Dedifferentiated amniotic fluid mesenchymal stem cell (primary cell): Measurements from ENCODE around the gene BCAR1.
"Not testable (repeated sequence)": the region's sequence is repeated elsewhere in the genome, so short reads cannot be mapped to it uniquely, and the experiment has no call there.

Experiments used
- DNase-seq: peaks from one replicate; pipeline ENCODE4 v3.0.0-alpha.2; 2016; ENCODE audit errors: extremely low spot score

The BCAR1 gene

DNA sequence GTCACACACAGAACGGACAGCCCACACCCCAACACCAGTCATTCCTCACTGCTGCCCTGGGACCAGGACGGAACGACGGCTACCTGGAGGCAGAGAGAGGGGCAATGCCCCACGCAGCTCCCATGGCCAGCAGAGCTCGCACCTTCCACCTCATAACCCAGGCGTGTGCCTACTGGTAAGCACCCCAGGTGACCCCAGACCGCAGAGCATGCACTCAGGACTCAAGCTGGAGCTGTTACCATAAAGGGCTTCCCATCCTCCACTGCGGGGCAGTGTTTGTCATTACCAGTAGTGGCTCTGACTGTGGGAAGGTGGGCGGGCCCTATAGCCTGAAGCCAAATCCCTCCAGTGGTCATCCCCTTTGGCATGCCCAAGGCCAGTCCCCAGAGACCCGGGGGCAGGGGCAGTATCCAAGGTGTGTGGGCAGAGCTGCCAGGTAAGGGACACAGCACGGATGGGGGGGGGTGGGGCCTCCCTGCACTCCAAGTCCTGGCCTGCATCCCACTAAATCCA lies 4.7 kb upstream of the BCAR1 start:
- no peak for DNase-seq

GRCh38 chr16:75254359-75254837 lies 3.0 kb upstream of the BCAR1 start:
- no peak for DNase-seq

DNA sequence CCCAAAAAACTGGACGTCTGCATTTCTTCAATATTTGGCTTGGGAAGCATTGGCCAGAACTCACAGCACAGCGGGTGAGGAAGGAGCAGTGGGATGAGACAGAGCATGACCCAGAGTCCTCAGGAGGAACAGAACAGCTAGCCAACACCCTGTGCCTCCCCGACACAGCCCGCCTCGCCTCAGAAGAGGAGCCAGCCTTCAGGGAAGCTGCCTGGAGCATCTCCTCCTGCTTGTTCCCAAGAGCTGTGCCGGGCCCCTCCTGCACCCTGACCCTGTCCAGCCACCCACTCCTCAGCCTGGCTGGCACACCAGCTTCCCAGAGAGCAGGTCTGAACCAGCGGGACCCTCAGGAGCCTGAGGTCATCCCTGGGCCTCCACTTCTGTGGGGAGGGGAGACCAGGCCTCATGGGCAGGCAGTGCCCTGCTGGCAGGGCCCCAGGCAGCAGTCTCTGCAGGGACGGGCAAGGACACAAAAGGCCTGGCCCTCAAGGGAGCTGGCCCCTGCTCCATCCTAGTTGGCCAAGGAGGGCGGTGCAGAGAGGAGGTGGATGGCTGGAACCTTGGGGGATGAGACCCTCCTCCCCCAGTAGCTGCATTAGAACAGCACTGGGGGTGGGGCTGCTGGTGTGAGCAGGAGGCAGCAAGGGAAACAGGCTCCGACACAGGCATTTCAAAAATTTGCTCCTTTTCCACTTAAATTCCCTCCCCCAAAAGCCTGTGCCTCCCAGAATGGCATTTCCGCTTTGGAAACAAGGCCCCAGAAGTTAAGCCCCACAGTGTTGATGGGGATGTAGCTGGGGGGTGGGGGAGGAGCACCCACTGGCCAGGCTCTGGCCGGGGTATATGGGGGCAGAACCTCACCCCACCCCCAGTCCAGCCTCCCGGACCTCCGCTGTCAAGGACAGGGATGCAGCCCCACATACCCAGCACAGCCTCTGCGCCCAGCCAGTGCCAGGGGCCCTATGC lies 1.8 kb upstream of the BCAR1 start:
- peak; percentile 71 for DNase-seq

- DNase-seq: no peak
These were observed 833 bp upstream of the BCAR1 start for GRCh38 chr16:75252049-75252864.

DNA sequence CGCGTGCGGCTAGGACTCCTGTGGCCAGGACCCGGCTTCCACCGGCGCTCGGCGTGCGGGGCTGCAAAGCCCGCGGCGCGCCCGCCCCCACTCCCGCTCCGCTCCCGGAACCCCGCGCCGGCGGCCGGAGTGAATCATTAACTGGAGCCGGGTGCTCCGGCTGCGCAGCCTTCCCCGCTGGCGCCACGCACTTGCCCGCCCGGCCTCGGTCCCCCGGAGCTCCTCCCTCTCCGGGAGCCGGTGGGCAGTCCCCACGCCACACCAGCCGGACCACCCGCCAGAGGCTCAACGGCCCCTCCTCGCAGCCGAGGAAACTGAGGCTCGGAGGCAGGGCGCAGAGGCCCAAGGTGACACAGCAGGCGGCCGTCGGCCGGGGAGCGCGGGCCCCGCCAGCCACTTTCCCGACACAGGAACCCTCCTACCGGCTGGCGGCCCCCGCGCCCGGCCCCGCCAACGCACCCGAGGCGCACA lies 580 bp downstream of the BCAR1 start:
- no peak for DNase-seq

GRCh38 chr16:75250089-75250808 lies 1.2 kb downstream of the BCAR1 start:
- no peak for DNase-seq

- no peak for DNase-seq
These were observed 2.0 kb downstream of the BCAR1 start for GRCh38 chr16:75249441-75249840.

DNA sequence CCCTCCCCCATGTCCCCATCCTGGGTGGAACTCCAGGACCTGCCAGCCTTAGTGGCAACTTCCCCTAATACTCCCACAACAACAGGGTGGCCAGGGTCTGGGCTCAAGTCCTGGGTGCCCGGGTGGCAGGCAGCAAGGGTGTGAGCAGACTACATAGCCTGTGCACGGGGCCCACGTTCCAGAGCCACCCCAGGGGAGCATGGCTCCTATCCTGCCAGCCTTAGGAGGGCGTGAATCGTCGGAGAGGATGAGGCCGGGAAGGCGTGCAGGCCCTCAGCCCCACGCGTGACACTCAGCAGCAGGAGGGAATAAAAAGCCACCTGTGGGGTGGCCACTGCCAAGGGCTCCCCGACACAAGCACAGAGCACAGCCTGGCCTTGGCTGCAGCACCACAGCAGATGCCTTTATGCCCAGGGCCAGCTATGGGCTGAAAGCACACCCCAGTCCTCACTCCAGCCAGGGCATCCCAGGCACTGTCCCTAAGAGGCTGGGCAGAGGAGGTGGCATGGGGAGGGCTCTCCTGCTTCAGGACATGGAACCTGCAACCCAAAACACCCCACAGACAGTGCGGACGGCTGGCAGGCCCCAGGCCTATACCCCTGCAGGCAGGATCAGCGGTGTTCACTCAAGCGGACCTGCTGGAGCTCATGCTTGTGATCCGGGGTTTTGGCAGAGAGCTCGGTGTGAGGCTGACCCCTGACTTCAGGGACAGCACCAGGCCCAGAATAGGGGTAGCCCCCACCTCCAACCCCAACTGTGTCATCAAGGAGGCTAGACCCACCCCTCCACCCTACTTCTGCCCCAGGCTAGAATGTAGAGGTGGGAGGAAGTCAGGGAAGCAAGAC lies 2.7 kb downstream of the BCAR1 start:
- no peak for DNase-seq

DNA sequence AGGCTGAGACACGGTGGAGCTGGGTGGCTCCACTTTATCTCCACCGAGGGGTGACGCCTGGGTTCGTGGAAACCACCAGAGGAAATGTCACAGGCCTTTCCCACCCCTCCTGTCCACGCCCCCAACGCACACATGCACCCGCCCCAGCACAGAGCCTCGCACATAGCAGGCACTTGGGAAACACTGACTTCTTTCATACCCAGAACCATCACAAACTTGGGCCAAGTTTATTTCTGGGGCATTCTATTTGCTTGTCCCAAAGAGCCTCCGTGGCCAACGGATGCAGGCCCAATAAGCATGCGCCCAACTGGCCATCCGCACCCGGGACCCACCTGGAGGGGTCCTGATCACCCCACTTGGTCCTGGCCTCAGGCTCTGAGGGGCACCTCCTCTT lies 3.3 kb downstream of the BCAR1 start:
- DNase-seq: no peak

- DNase-seq: no peak
These were observed 4.2 kb downstream of the BCAR1 start for GRCh38 chr16:75247249-75247648.

- no peak for DNase-seq
These were observed 4.8 kb downstream of the BCAR1 start for GRCh38 chr16:75246504-75247205.

- DNase-seq: peak; percentile 92
These were observed 6.3 kb downstream of the BCAR1 start for GRCh38 chr16:75244844-75245758.

DNA sequence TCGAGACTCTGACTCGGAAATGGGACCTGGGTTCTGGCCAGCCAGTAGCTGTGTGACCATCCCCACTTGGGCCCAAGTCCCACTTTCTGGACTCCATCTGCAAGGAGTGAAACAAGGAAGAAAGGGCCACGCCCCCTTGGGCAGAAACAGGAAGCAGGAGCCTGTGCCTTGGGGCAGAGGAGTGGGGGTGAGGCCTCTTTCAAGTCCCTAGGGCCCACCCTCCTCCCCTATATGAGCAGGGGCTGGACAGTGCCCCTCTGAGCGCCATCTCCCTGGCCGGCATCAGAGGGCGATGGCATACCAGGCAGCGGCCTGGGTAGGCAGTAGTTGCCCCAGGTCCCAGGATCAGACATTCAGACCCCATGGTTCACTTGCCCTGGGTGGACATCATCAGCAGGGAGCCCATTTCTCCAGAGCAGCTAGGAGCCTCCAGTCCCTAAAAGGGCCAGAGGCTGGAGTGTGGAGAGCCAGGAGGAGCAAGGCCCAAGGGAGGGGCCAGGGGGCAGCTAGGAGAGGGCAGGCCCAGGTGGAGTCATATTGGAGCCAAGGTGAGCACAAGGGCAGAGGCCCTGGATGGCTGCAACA lies 7.1 kb downstream of the BCAR1 start:
- no peak for DNase-seq

GRCh38 chr16:75243667-75244224 lies 7.7 kb downstream of the BCAR1 start:
- no peak for DNase-seq

- not testable (repeated sequence) for DNase-seq
These were observed 8.9 kb downstream of the BCAR1 start for GRCh38 chr16:75242436-75243078.

- DNase-seq: no peak
These were observed 9.5 kb downstream of the BCAR1 start for GRCh38 chr16:75241955-75242354.

- DNase-seq: no peak
These were observed 10.0 kb downstream of the BCAR1 start for GRCh38 chr16:75241412-75241811.

DNA sequence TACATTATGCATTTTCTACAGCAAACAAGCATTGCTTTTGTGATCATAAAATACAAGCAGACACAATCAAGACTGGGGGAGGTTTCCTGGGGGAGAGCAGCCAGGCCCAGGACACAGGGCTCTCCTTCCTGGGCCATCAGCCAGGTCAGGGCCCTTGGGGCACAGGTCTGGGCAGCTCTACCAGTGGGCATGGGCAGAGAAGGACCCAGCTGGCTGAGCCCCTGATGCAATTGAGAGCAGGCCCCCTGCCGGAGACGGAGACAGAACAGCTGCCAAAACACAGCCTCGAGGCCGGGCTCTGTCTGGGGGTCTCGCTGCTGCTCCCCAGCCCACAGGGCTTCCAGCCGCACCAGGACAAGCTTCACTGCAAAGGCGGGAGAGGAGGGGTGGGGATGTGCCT lies 10.8 kb downstream of the BCAR1 start:
- not testable (repeated sequence) for DNase-seq
